SH-SY5Y (cell line): ENCODE results near the gene IGSF22.

Experiments
- GATA2 ChIP-seq: IDR thresholded peaks from 2 replicates; pipeline ENCODE4 v1.6.1; 2011; ENCODE audit warnings: mild to moderate bottlenecking, low read depth, low read length
- GATA3 ChIP-seq: IDR thresholded peaks from 2 replicates; pipeline ENCODE4 v1.6.1; 2011; ENCODE audit warnings: low read depth, mild to moderate bottlenecking, low read length, moderate library complexity

IGSF22 gene

DNA sequence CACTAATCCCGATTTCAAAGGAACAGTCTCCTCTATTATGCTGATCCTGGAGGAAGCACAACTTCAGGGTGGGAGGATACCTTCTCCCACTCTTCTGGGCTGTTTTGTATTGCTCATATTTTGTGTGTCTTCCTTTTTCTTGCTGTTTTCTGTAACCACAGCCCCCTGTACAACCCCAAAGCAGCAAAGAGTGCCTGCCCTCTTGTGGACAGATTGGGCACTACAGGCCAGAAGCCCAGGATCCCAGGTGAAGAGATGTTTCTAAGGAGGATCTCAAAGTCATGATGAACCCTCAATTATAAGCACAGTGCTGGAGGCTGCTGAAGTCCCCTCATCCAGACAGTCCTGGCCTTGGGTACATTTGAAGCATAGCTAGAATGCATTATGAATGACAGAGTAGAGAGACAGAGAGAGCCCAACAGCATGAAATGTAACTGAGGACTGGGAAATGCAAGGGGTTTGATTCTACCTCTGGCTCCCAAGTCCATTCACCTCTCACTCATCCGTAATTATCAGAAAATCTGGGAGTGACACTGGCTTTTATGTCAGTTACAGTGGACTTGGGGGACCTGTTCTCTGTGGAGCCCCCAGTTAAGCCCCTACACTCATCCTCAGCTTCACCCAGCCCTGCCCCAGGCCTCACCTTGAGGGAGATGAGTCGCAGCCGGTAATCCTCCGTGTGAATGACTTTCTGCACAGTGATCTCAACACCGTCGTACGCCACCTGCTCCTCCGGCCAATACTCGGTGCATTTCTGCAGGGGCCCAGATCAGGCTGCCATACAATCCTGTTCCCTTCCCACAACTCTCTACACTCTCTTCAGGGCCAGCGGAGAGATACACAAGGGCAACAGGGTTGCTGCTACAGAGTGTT lies 6.2 kb upstream of the IGSF22 start:
- TF ChIP-seq GATA2 (no peak), GATA3 (no peak)

DNA sequence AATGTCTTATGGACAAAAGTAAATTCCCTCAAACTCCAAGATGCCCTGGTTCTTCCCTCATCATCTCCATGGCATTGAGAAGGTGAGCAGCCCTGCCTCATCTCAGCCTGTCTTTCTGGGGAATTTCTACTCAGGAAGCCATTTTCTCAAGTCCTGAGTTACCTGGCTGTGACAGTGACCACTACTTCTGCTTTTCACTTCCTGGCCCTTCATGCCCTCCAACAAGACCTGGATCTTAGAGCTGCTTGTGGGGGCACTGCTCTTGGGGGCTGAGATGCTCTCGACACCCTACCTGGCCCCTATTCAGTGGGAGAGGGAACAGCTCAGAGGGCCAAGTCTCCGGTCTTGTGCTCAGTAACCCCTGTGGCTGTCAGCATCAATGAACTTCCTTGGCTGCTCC lies 5.5 kb upstream of the IGSF22 start:
- no peak for TF ChIP-seq GATA3
- no peak for TF ChIP-seq GATA2

DNA sequence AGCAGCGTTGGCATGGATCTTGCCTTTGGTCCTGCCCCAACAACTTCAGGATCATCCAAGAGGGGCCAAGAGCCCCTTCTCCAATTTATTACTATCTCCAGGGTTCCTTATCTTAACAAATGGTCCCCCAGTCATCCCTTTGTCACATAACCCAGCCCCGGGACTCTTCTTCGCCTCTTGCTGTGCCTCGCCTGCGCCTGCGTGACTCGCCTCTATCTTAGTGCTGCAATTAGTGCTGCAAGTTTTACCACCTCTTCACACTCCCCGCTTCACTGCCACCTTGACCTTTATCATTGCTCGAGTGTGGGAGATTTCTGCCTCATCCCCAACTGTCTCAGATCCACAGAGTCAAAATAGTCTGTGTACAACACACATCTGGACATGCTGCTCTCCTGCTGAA lies 4.0 kb upstream of the IGSF22 start:
- no peak for TF ChIP-seq GATA3
- TF ChIP-seq GATA2, result no peak

DNA sequence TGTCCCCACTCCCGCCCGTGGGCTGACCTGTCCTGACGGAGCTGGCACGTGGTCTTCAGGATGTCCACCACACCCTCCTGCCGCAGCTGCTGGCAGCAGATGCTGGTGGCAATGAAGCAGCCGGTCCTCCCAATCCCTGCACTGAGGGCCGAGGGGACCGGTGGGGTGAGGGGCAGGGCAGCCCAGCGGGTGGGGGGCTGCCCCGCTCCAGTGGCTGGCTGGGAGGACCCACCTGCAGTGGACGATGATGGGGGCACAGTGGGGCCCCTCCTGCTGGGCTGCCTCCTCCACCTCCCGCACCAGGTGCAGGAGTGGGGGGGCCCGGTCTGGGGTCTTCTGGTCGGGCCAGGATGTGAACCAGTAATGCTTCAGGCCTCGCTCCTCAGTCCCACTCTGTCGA lies 3.4 kb upstream of the IGSF22 start:
- TF ChIP-seq GATA2, result no peak
- no peak for TF ChIP-seq GATA3

DNA sequence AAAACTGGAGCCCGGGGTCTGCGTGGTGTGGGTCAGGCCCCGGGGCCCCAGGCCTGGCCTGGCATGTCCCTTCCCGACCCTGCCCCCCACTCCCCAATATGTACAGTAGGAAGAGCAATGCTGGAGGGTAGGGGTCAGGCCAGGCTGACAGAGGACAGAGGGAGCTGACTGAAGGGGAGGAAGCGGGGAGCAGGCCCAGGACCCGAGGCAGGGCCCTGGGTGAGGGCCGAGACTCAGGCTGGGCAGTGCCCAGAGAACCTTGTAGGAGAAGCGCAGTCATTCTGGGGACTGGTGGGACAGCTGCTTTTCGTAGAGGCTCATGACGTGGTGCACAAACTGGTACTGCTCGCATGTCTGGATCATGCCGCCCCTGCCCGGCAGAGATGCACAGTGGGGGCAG lies 2.7 kb upstream of the IGSF22 start:
- TF ChIP-seq GATA2, result no peak
- no peak for TF ChIP-seq GATA3

DNA sequence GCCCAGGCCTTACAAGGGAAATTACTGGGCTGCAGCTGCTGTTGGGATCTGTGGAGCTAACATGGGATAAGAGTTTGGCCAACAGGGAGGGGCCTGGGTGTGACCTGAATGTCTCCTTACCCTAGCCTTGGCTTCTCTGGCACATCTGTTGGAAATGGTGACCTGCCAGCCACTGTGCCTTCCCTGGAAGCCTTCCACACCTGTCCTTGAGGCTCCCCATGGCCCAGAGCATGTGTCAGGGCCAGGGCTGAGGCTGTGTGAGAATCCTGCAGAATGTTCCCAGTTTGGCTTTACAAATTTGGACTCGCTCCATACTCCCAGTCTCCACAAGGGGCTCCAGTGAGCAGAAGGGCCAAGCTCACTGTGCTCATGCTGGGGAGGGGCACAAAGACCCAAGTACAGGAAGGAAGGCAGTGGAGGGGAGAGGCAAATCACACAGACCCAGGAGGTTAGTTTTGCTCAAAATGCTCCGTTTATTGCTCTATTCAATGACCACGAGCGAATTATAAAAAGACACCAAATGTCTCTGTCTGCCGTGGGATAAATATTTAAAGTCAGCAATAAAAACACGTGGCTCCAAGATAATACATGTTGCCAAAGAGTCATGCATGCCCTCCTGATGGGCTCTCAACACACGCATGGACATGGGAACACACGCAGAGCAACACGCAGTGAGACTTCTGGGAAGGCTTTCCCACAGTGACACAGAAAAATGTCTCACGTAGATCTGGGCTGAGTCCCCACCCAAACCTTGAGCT lies 1.7 kb upstream of the IGSF22 start:
- TF ChIP-seq GATA2 (no peak), GATA3 (no peak)

DNA sequence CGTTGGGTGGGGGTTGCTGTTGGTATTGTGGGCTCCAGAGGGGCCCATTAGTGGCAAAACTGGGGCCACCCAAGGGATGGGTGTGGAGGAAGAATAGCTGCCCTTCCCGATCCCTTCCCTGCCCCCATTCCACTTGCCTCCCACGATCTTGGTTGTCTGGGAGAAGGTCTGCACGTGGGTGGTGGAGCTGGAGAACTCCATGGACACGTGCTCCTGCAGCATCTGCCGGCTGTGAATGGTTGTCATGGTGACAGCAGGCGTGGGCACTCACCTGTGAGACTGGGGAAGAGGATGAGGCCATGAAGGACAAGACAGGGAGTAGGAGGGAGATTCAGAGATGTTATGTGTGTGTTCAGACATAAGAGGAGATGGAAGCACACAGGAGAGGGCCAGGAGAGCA lies 2.0 kb downstream of the IGSF22 start:
- TF ChIP-seq GATA3 (no peak), GATA2 (no peak)

DNA sequence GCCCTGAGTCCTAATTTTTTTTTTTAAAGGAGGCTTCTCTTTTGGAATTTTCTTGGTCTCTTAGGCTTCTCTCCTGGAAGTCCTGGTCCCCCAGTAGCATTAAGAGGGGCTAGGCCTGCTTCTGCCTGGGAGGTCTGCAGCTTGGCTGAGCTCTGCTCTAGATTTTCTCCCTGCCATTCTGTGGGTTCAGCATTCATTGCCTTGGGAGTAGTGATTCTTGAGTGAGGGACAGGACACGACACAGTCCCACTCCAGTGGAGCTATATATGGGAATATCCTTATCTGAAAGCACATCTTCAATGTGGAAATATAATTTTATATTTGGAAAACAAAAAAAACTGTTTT lies 3.7 kb downstream of the IGSF22 start:
- TF ChIP-seq GATA3 (no peak), GATA2 (no peak)

DNA sequence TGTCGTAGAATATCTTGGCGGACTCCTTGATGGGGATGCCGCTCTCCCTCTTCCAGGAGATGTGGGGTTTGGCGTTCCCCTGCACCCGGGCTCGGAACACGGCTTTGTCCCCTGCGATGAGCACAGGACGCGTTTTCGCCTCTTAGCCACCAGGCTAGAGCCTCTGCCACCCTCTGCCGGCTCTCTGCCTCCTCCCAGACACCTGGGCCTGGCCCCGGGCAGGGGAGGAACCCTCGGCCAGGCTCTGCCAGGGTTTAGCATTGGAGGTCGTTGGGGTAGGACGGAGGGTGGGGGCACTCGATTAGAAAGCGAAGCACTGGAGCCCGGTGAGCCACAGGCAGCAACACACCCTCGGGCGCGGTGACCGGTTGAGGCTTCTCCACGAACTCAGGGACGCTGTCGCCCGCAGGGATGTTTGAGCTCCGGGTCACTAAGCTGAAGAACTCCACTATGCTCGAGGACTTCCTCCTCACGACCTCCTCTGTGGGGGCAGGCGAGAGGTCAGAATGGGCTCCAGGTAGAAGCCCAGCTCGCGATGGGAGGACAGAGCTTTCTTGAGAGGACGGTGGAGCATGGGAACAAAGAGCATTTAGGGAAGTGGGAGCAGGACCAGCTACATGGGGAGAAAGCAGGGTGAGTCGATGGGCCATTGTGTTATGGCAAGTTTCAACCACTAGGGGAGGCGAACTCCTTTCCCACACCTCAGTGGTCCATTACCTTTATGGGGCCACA lies 4.3 kb downstream of the IGSF22 start:
- TF ChIP-seq GATA2 (no peak), GATA3 (no peak)

DNA sequence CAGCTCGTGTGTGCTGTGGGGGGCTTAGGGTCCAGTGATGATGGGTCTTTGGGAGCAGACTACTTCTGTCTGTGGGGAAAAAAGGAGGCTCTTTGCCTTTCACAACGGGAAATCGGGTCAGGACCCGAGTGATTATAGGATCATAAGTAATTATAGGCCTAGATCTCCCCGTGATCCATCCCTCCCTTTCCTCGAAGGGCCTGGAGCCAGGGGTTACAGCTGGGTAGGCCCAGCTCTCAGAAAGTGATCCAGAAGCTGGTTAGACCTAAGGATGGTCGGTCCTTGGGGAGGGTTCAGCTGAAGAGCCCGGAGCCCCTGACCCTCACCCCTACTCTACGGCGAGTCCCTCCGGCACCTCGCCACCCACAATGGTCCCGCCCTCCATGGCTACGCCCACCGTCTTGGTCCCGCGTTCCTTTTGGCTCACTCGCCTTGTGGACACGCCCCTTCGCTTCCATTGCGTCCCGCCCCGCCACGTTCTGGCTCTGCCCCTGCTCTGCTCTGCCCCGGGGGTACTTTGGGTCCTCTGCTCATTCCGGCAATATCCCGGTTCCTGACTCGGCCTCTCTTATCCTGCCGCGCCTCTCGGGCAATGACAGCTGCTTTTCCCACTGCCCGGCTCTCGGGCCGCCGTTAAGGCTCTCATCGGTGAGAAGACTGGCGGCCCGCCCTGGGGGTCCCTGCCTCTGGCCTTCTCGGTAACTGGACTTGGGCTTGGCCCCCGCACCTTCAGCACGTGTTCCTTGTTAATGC lies 5.0 kb downstream of the IGSF22 start:
- TF ChIP-seq GATA3 (no peak), GATA2 (no peak)

DNA sequence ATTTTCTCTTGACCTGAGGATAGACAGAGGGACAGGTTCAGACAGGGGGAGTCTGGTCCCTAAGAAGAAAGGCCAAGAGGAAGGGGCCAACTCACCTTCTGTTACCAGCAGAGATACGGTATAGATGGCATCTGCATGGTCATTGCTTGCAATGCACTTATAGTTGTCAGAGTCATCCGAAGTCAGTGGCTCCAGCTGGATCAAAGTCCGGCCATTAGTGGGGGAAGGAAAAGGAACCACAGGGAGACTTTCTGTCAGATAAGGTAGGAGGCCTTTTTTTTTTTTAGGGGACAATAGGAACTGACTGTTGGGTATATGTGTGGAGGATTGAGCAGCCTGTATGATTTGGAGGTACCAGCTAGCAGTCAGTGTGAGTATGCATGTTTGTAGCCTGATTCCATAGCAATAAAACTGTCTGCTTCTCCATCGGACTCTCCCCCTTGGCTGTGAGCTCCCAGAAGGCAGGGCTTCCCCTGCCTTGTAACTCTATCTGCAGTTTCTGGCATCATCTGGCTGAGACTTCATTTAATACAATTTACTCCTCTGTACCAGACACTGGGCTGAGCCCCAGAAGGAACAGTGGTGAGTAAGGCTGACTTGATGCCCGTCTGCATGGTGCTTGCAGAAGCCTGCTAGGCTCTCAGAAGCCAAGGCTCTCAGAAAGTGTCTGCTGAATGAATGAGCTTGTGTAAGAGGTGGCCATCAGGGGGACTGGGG lies 5.7 kb downstream of the IGSF22 start:
- TF ChIP-seq GATA2 (no peak), GATA3 (no peak)

DNA sequence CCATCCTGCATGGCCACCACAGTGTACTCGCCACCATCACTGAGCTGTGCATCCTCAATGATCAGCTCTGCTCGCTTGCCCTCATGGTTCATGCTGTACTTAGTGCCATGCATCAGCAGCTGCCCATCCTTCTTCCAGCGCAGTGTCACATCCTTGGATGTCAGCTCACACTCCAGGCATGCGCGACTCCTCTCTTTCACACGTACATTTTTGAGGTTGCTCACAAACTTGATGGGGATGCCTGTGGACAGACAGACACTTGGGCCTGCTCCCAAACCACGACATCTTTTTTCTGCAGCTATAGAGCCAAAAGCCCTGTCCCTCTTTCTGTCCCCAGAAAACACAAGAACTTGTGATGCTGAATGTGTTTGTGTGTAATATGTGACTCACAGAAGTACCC lies 10.5 kb downstream of the IGSF22 start:
- no peak for TF ChIP-seq GATA3
- TF ChIP-seq GATA2, result no peak

DNA sequence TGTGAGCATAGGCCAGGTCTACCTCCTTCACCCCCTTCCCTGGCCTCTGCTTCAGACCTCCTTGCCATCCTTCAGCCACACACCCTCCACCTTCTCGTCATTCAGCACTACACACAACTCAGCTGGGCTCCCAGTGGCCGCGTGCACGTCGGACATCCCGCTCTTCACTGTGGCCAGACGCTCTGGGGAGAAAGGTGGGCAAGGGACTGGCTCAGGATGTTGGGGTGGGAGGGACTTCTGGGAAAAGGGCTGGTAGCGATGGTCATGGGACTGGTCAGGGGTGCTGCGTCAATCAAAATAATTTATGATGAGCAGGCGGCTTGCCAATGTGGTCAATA lies 11.6 kb downstream of the IGSF22 start:
- TF ChIP-seq GATA3 (no peak), GATA2 (no peak)

DNA sequence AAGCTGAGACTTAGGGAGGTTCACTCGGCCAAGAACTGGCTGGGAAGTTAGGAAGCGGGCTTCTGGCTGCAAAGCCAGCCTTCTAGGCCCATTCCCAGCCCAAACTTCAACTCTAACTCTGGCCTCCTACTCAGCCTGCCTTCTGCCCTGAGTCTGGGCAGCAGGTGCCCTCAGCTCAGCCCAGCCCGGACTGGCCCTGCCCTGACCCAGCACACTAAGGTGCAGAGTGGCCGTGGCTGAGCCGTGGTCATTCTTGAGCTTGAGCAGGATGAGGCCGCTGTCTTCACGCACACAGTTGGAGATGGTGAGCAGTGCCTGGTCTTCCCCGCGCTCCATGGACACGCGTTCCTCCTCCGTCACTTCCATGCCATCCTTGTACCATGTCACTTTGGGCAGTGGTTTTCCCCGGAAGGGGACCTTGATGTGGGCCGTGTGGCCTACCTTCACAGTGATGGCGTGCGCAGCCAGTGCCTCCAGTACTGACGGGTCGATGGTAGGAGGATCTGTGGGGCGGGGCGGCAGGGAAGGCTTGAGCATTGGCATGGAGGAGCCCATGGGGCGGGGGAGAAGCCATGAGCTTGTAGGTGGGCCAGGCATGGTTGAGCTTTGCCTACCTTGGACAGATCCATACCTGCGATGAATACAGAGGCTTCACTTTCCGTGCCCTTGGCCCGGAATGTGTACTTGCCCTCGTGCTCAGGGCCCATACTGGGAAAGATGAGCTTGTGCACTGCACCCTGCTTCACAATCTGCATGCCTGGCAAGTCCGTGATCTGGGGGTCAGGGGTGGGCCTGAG lies 12.1 kb downstream of the IGSF22 start:
- TF ChIP-seq GATA2 (no peak), GATA3 (no peak)
